Colonic mucosa (tissue), 4 donors: Measurements from ENCODE around the gene PNLIPRP2. TPM values are rescaled to one million over a fixed set of nuclear protein-coding genes. Genes with fewer than 3 reads are reported as not detected.

Source experiments
- DNase-seq: peaks from one replicate; pipeline ENCODE4 v3.0.0-alpha.2; 2020
- H3K27ac ChIP-seq: fragments of 200-600 bp; one replicate; pipeline ENCODE4 v1.8.0; 2021
- H3K27me3 ChIP-seq: fragments of 200-600 bp; one replicate; pipeline ENCODE4 v1.8.0; 2021
- H3K36me3 ChIP-seq: fragments of 200-600 bp; one replicate; pipeline ENCODE4 v1.8.0; 2021
- H3K4me1 ChIP-seq: fragments of 200-600 bp; one replicate; pipeline ENCODE4 v1.8.0; 2021; ENCODE audit warnings: mild to moderate bottlenecking
- H3K4me3 ChIP-seq: fragments of 200-600 bp; one replicate; pipeline ENCODE4 v1.8.0; 2021
- H3K9ac ChIP-seq, 2 donors: one replicate each; pipeline ENCODE4 v1.7.0; 2013; ENCODE audit warnings: control low read depth in 2 of 2, low read depth in 2 of 2, low read length in 2 of 2
- H3K9me3 ChIP-seq: fragments of 200-600 bp; one replicate; pipeline ENCODE4 v1.8.0; 2021
- CTCF ChIP-seq: fragments of 200-600 bp; IDR thresholded peaks from one replicate; pipeline ENCODE4 v1.8.0; 2022; ENCODE audit warnings: antibody characterized with exemption, mild to moderate bottlenecking
- intact Hi-C: fragments of 100-400 bp; cut with DNase I; formaldehyde crosslinking; loops from one replicate; pipeline ENCODE4 v1.14.1; 2022
- total RNA-seq, 2 donors: library from RNA; stranded (reverse); fragmentation: NEBNext Ultra II Directional in 1 of 2; extraction: Animal tissue kit (Norgen Biotek cat#: 25700) in 1 of 2; gene quantifications; one replicate each; pipeline ENCODE4 v1.2.1, GENCODE V29; 2021
- donor health status: healthy.
- donor health status: DM: no; HTN: no; CAD: no.
- donor health status: DM: no; HTN: no; CAD: no.

The PNLIPRP2 gene
- total RNA-seq, 2 donors from 2014 or later = 5.0 to 9.1 TPM

GRCh38 chr10:116683166-116683565 is 62.4 kb downstream of the PNLIPRP2 start:
- H3K4me1 ChIP-seq = no peaks in the 10 kb centered on the region
- intact Hi-C loops = loop anchor here (2.0 kb wide), 1 partner anchor 106 kb away; no protein-coding TSS in a partner anchor
- H3K36me3 ChIP-seq = no peaks in the 10 kb centered on the region
- H3K27me3 ChIP-seq = no peaks in the 10 kb centered on the region
- no peak overlapping the region for H3K9ac ChIP-seq
- no peaks in the 10 kb centered on the region for H3K9me3 ChIP-seq
- TF ChIP-seq CTCF = no peak
- H3K4me3 ChIP-seq = no peak overlapping the region
- no peak for DNase-seq
- H3K27ac ChIP-seq = no peak overlapping the region

GRCh38 chr10:116683821-116684220 is 63.1 kb downstream of the PNLIPRP2 start:
- no peak for DNase-seq
- H3K27me3 ChIP-seq = no peaks in the 10 kb centered on the region
- no peaks in the 10 kb centered on the region for H3K9me3 ChIP-seq
- H3K9ac ChIP-seq = no peak overlapping the region
- TF ChIP-seq CTCF = no peak
- intact Hi-C loops = loop anchor here (2.0 kb wide), 1 partner anchor 105 kb away; no protein-coding TSS in a partner anchor
- no peak overlapping the region for H3K27ac ChIP-seq
- H3K36me3 ChIP-seq = no peaks in the 10 kb centered on the region
- no peak overlapping the region for H3K4me3 ChIP-seq
- H3K4me1 ChIP-seq = no peaks in the 10 kb centered on the region

GRCh38 chr10:116684781-116685180 is 64.0 kb downstream of the PNLIPRP2 start:
- no peaks in the 10 kb centered on the region for H3K36me3 ChIP-seq
- intact Hi-C loops = no loop called here
- H3K4me3 ChIP-seq = no peak overlapping the region
- no peaks in the 10 kb centered on the region for H3K9me3 ChIP-seq
- no peak for TF ChIP-seq CTCF
- DNase-seq = no peak
- H3K27me3 ChIP-seq = no peaks in the 10 kb centered on the region
- no peaks in the 10 kb centered on the region for H3K4me1 ChIP-seq
- H3K27ac ChIP-seq = no peak overlapping the region
- H3K9ac ChIP-seq = no peak overlapping the region

GRCh38 chr10:116685807-116686206 is 65.1 kb downstream of the PNLIPRP2 start:
- intact Hi-C loops = no loop called here
- no peaks in the 10 kb centered on the region for H3K27me3 ChIP-seq
- H3K9ac ChIP-seq = no peak overlapping the region
- H3K27ac ChIP-seq = no peak overlapping the region
- H3K4me1 ChIP-seq = no peaks in the 10 kb centered on the region
- H3K4me3 ChIP-seq = no peak overlapping the region
- no peak for TF ChIP-seq CTCF
- H3K9me3 ChIP-seq = no peaks in the 10 kb centered on the region
- no peaks in the 10 kb centered on the region for H3K36me3 ChIP-seq
- no peak for DNase-seq

- H3K4me3 ChIP-seq = no peak overlapping the region
- H3K27ac ChIP-seq = no peak overlapping the region
- no peak overlapping the region for H3K9ac ChIP-seq
- no peak for DNase-seq
- H3K4me1 ChIP-seq = no peaks in the 10 kb centered on the region
- no peaks in the 10 kb centered on the region for H3K27me3 ChIP-seq
- TF ChIP-seq CTCF = no peak
- no peaks in the 10 kb centered on the region for H3K36me3 ChIP-seq
- intact Hi-C loops = no loop called here
- H3K9me3 ChIP-seq = no peaks in the 10 kb centered on the region
Observed at GRCh38 chr10:116686632-116687031, 65.9 kb downstream of the PNLIPRP2 start.
